PC-3 (cell line): Measurements from ENCODE around the gene ZNF185.

ENCODE experiments used
- CTCF ChIP-seq: fragments of 300-600 bp; sonication (generic); conservative IDR thresholded peaks from 2 replicates; pipeline ENCODE4 v1.5.1; 2017; ENCODE audit warnings: antibody characterized with exemption, low read depth, mild to moderate bottlenecking, low read length
- EZH2 ChIP-seq: fragments of 300-600 bp; sonication (generic); IDR thresholded peaks from one replicate; pipeline ENCODE4 v1.6.1; 2017; ENCODE audit warnings: antibody characterized with exemption, mild to moderate bottlenecking, low read length; ENCODE audit not compliant: unreplicated experiment
- EZH2phosphoT487 ChIP-seq: fragments of 300-600 bp; sonication (generic); IDR thresholded peaks from 2 replicates; pipeline ENCODE4 v1.6.1; 2018; ENCODE audit warnings: mild to moderate bottlenecking, antibody characterized with exemption, low read length, borderline replicate concordance

- TF ChIP-seq CTCF = no peak
- TF ChIP-seq EZH2 = no peak
- no peak for TF ChIP-seq EZH2phosphoT487
Measured at GRCh38 chrX:152902502-152902820, 4.6 kb downstream of the ZNF185 start.
